ENCODE results near the gene PLCXD3. TPM values are rescaled to one million over a fixed set of nuclear protein-coding genes. Genes with fewer than 3 reads are reported as not detected.

Gene PLCXD3
- total and polyA plus RNA-seq, 2 of the 4 experiments (the other 2 are of a cell fraction) = under 0.01 to 0.02 TPM

- no peaks in the 10 kb centered on the region for H3K27me3 ChIP-seq (ENCODE audit: control insufficient read depth, insufficient read depth, low read length)
- no peak overlapping the region for H3K4ac ChIP-seq (ENCODE audit: low read depth, low read length)
- ATAC-seq (ENCODE audit: low read depth) = no peak
- no peak overlapping the region for H2AFZ ChIP-seq (replicated peaks; ENCODE audit: low read length, poor library complexity)
- no peak overlapping the region for H3K14ac ChIP-seq (replicated peaks; ENCODE audit: low read depth, low read length)
- no peak overlapping the region for H4K8ac ChIP-seq (ENCODE audit: low read depth in 2 of 2, low read length in 2 of 2)
- no peak overlapping the region for H2BK120ac ChIP-seq (ENCODE audit: low read depth, low read length)
- H3K9ac ChIP-seq (ENCODE audit: low read depth, low read length) = no peak overlapping the region
- H3K4me1 ChIP-seq (ENCODE audit: control insufficient read depth, insufficient read depth, low read length) = no peaks in the 10 kb centered on the region
- no peak overlapping the region for H3K18ac ChIP-seq (ENCODE audit: low read depth, low read length)
- TF ChIP-seq USF2 (IDR thresholded peaks at IDR 0.05; ENCODE audit: low read depth, low read length) = no peak
- no peak for TF ChIP-seq MAZ (IDR thresholded peaks at IDR 0.05; ENCODE audit: borderline replicate concordance, low read depth, low read length)
- no peak for TF ChIP-seq BHLHE40 (IDR thresholded peaks at IDR 0.05; ENCODE audit: low read depth, low read length)
- TF ChIP-seq CEBPB (IDR thresholded peaks at IDR 0.05; ENCODE audit: low read depth, low read length) = no peak
- TF ChIP-seq CTCF (conservative IDR thresholded peaks at IDR 0.05; ENCODE audit: low read depth, low read length) = no peak
- TF ChIP-seq CHD1 (IDR thresholded peaks at IDR 0.05; ENCODE audit: low read depth, low read length) = no peak
- TF ChIP-seq RCOR1 (IDR thresholded peaks at IDR 0.05; ENCODE audit: insufficient replicate concordance, low read length) = no peak
- no peak for TF ChIP-seq RAD21 (IDR thresholded peaks at IDR 0.05; ENCODE audit: low read length)
- no peak for TF ChIP-seq MAFK (IDR thresholded peaks at IDR 0.05; ENCODE audit: low read depth, low read length)
- no peak for TF ChIP-seq FOS (IDR thresholded peaks at IDR 0.05; ENCODE audit: low read depth, low read length)
- no CpG with 5 or more reads among the region's 2 CpGs for WGBS, 2 experiments (ENCODE audit: extremely low coverage in 2 of 2, insufficient read length in 1 of 2)
- POLR2A ChIA-PET (ENCODE audit: unreplicated experiment) = no interaction called here
- no peak overlapping the region for H2AK9ac ChIP-seq (replicated peaks; ENCODE audit: low read depth, low read length, poor library complexity)
- no peaks in the 10 kb centered on the region for H3K9me1 ChIP-seq (ENCODE audit: insufficient read depth, low read length)
- DNase-seq = no peak
- H2BK20ac ChIP-seq (ENCODE audit: low read depth, low read length) = no peak overlapping the region
- H4K20me1 ChIP-seq (ENCODE audit: insufficient read depth, low read length) = no peaks in the 10 kb centered on the region
- no peak overlapping the region for H2AK5ac ChIP-seq (ENCODE audit: low read depth, low read length)
- no peak overlapping the region for H2BK5ac ChIP-seq (ENCODE audit: low read depth, low read length, poor library complexity, severe bottlenecking)
- in situ Hi-C loops (cut with MboI; ENCODE audit: low sequenced_read_pairs) (no loop called here), dilution Hi-C loops (cut with HindIII; ENCODE audit: low sequenced_read_pairs, unreplicated experiment) (no loop called here), intact Hi-C loops (cut with micrococcal nuclease) (no loop called here)
- CTCF ChIA-PET = no interaction called here
- H3K23ac ChIP-seq (ENCODE audit: low read depth, low read length) = no peak overlapping the region
- no peak overlapping the region for H3K56ac ChIP-seq (ENCODE audit: extremely low read depth, insufficient read depth, low read length)
- no peaks in the 10 kb centered on the region for H3K9me3 ChIP-seq (ENCODE audit: control insufficient read depth, insufficient read depth, low read length)
- H3K4me3 ChIP-seq (ENCODE audit: insufficient read depth, low read depth, low read length) = no peak overlapping the region
- H2BK15ac ChIP-seq (ENCODE audit: low read depth, low read length) = no peak overlapping the region
- H3K27ac ChIP-seq (ENCODE audit: insufficient read depth, low read length) = no peak overlapping the region
- no peak overlapping the region for H3K4me2 ChIP-seq (ENCODE audit: low read depth, low read length)
- H4K5ac ChIP-seq (ENCODE audit: low read depth, low read length) = no peak overlapping the region
- BruUV-seq (replicated peaks) = no TSS peak
- no peak overlapping the region for H4K91ac ChIP-seq (ENCODE audit: insufficient read depth, low read depth, low read length)
- no peaks in the 10 kb centered on the region for H3K36me3 ChIP-seq (ENCODE audit: control insufficient read depth, insufficient read depth, low read length)
- no peaks in the 10 kb centered on the region for H3K79me1 ChIP-seq (ENCODE audit: low read depth in 1 of 2, low read length in 2 of 2)
These were observed 27.7 kb downstream of the PLCXD3 start for GRCh38 chr5:41482715-41483114.

Data from IMR-90 (cell line).